ENCODE results near the gene ITPKC.

DNA sequence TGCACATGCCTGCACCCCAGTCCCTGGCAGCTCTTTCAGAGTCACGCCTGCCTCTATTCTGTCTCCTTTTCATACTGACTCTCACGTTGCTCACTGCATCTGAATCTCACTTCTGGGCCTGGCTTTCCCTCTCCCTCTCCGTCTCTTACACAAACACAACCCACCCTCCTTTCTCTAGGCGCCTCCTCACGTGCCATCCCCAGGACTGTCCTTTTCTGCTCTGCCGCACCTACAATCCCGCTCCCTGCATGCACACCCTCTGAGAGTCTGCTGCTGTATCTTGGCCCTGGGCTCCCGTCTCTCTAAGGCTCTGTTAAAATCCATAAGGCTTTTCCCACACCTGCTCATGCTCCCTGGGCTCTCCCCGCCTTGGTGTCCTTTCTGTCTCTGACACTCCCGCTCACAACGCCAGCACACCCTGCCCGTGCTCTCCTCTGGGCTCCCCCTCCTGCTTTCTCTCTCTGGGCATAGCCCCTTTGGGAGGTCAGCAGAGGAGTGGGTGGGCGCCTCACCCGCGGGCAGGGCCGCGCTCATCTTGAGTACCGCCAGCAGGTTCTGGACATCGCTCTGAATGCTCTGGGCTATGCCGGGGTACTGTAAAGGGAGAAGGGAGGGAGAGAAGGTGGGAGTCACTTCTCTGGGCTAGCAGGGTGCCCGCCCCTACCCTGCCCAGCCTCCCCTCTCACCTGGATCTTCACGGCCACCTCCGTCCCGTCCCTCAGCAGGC, 13.7 kb upstream of the ITPKC start:
- TF ChIP-seq EZH2 (IDR thresholded peaks at IDR 0.05) (no peak), EZH2phosphoT487 (IDR thresholded peaks at IDR 0.05) (no peak)
- TF ChIP-seq, protein P1, sequence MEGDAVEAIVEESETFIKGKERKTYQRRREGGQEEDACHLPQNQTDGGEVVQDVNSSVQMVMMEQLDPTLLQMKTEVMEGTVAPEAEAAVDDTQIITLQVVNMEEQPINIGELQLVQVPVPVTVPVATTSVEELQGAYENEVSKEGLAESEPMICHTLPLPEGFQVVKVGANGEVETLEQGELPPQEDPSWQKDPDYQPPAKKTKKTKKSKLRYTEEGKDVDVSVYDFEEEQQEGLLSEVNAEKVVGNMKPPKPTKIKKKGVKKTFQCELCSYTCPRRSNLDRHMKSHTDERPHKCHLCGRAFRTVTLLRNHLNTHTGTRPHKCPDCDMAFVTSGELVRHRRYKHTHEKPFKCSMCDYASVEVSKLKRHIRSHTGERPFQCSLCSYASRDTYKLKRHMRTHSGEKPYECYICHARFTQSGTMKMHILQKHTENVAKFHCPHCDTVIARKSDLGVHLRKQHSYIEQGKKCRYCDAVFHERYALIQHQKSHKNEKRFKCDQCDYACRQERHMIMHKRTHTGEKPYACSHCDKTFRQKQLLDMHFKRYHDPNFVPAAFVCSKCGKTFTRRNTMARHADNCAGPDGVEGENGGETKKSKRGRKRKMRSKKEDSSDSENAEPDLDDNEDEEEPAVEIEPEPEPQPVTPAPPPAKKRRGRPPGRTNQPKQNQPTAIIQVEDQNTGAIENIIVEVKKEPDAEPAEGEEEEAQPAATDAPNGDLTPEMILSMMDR (IDR thresholded peaks at IDR 0.05): no peak

Measured in neural progenitor cell (in vitro differentiated cells).